AG20443 (cell line): ENCODE data around the gene SLC22A12.

Experiments
- DNase-seq: peaks from one replicate; pipeline ENCODE4 v3.0.0; 2012; ENCODE audit warnings: low spot score, mixed read lengths

Gene SLC22A12

GRCh38 chr11:64604458-64605243, 13.6 kb downstream of the SLC22A12 start:
- no peak for DNase-seq

GRCh38 chr11:64605244-64605560, 14.2 kb downstream of the SLC22A12 start:
- DNase-seq, result no peak

GRCh38 chr11:64605656-64606585, 14.9 kb downstream of the SLC22A12 start:
- no peak for DNase-seq

GRCh38 chr11:64606796-64607380, 15.9 kb downstream of the SLC22A12 start:
- no peak for DNase-seq

GRCh38 chr11:64607381-64607985, 16.5 kb downstream of the SLC22A12 start:
- DNase-seq, result no peak

GRCh38 chr11:64608046-64608445, 17.0 kb downstream of the SLC22A12 start:
- DNase-seq, result peak; percentile 92

GRCh38 chr11:64608636-64609035, 17.6 kb downstream of the SLC22A12 start:
- no peak for DNase-seq

- DNase-seq, result no peak
Measured at GRCh38 chr11:64609436-64610047, 18.5 kb downstream of the SLC22A12 start.

GRCh38 chr11:64610596-64610995, 19.6 kb downstream of the SLC22A12 start:
- no peak for DNase-seq

GRCh38 chr11:64611176-64611575, 20.2 kb downstream of the SLC22A12 start:
- no peak for DNase-seq

GRCh38 chr11:64611869-64612646, 21.0 kb downstream of the SLC22A12 start:
- DNase-seq, result no peak

- DNase-seq, result no peak
Measured at GRCh38 chr11:64613648-64614047, 22.6 kb downstream of the SLC22A12 start.

- no peak for DNase-seq
Measured at GRCh38 chr11:64614917-64615316, 23.9 kb downstream of the SLC22A12 start.

- DNase-seq, result no peak
Measured at GRCh38 chr11:64616817-64617216, 25.8 kb downstream of the SLC22A12 start.

- DNase-seq, result no peak
Measured at GRCh38 chr11:64619196-64619595, 28.2 kb downstream of the SLC22A12 start.

- peak; percentile 35 for DNase-seq
Measured at GRCh38 chr11:64619811-64620380, 28.9 kb downstream of the SLC22A12 start.

- no peak for DNase-seq
Measured at GRCh38 chr11:64620381-64620971, 29.5 kb downstream of the SLC22A12 start.

GRCh38 chr11:64621283-64622019, 30.4 kb downstream of the SLC22A12 start:
- DNase-seq, result no peak

- DNase-seq, result no peak
Measured at GRCh38 chr11:64622681-64623080, 31.7 kb downstream of the SLC22A12 start.
